ENCODE results near the gene SAA4. TPM values are rescaled to one million over a fixed set of nuclear protein-coding genes. Genes with fewer than 3 reads are reported as not detected.
"Not testable (repeated sequence)": the region's sequence is repeated elsewhere in the genome, so short reads cannot be mapped to it uniquely, and the experiment has no call there.

SAA4 gene
- total RNA-seq, 3 donors from 2014 or later, result 5.6 to 45.2 TPM; not detected in 1

- Histone ChIP-seq H3K9me3 (no peaks in the 10 kb centered on the region), H3K27ac (no peak overlapping the region), H3K4me3 (no peak overlapping the region), H3K36me3 (no peaks in the 10 kb centered on the region), H3K27me3 (no peaks in the 10 kb centered on the region), H3K4me1 (no peaks in the 10 kb centered on the region)
- TF ChIP-seq CTCF (IDR thresholded peaks at IDR 0.05) (no peak), POLR2A (IDR thresholded peaks at IDR 0.05) (no peak), POLR2AphosphoS5 (IDR thresholded peaks at IDR 0.05) (no peak)
- intact Hi-C loops (cut with DNase I; ENCODE audit: low total_unique reads), result no loop called here
- DNase-seq (ENCODE audit: low spot score in 2 of 2), result no peak
These were observed 45.2 kb downstream of the SAA4 start for GRCh38 chr11:18191376-18191775.

GRCh38 chr11:18189476-18190245 lies 46.9 kb downstream of the SAA4 start:
- H3K9me3 ChIP-seq; H3K36me3 ChIP-seq; H3K27me3 ChIP-seq; H3K27ac ChIP-seq; H3K4me3 ChIP-seq; intact Hi-C loops (cut with DNase I; ENCODE audit: low total_unique reads); DNase-seq (ENCODE audit: low spot score in 2 of 2); H3K4me1 ChIP-seq: not testable (repeated sequence)

- Histone ChIP-seq H3K4me3 (no peak overlapping the region), H3K9me3 (no peaks in the 10 kb centered on the region), H3K27me3 (no peaks in the 10 kb centered on the region), H3K27ac (no peak overlapping the region), H3K36me3 (no peaks in the 10 kb centered on the region), H3K4me1 (no peaks in the 10 kb centered on the region)
- intact Hi-C loops (cut with DNase I; ENCODE audit: low total_unique reads), result no loop called here
- no peak for TF ChIP-seq POLR2A (IDR thresholded peaks at IDR 0.05)
- TF ChIP-seq POLR2AphosphoS5 (IDR thresholded peaks at IDR 0.05), result no peak
- TF ChIP-seq CTCF (IDR thresholded peaks at IDR 0.05), result no peak
- no peak for DNase-seq (ENCODE audit: low spot score in 2 of 2)
These were observed 47.8 kb downstream of the SAA4 start for GRCh38 chr11:18188796-18189195.

Other genes with a start within 250 kb of the SAA4 start
- gene SERGEF, start 223.8 kb downstream of the SAA4 start, total RNA-seq, result 10 to 100 TPM; 31.8 to 47.5 (median 41.9) TPM
- gene TPH1, start 190.5 kb downstream of the SAA4 start, total RNA-seq, result 1 to 10 TPM in 2 of 3 donors, under 1 TPM in 1; 0.64 to 2.6 (median 1.2) TPM
- gene SAAL1, start 130.7 kb downstream of the SAA4 start, total RNA-seq, result 10 to 100 TPM; 12.3 to 16.4 (median 16.0) TPM
- 1 to 10 TPM in 2 of 3 donors, not detected in 1; 2.0 to 5.2 TPM for gene MRGPRX3, start 104.2 kb downstream of the SAA4 start, total RNA-seq
- gene MRGPRX4, start 64.0 kb downstream of the SAA4 start, total RNA-seq, result not detected
- 100 to 1,000 TPM in 2 of 3 donors, 1 to 10 TPM in 1; 7.5 to 567 (median 428) TPM for gene SAA2, start 11.9 kb upstream of the SAA4 start, total RNA-seq
- 1,000 to 10,000 TPM in 1 of 3 donors, 100 to 1,000 TPM in 1, 10 to 100 TPM in 1; 78.1 to 1,384 (median 818) TPM for gene SAA1, start 29.5 kb upstream of the SAA4 start, total RNA-seq
- 100 to 1,000 TPM in 1 of 3 donors, 10 to 100 TPM in 2; 18.7 to 166 (median 57.0) TPM for gene HPS5, start 85.3 kb upstream of the SAA4 start, total RNA-seq
- gene GTF2H1, start 85.8 kb upstream of the SAA4 start, total RNA-seq, result 10 to 100 TPM; 73.1 to 83.7 (median 74.4) TPM
- 100 to 1,000 TPM; 433 to 515 (median 501) TPM for gene LDHA, start 157.8 kb upstream of the SAA4 start, total RNA-seq
- gene LDHC, start 175.5 kb upstream of the SAA4 start, total RNA-seq, result not detected
- not detected for gene LDHAL6A, start 219.1 kb upstream of the SAA4 start, total RNA-seq

Data from breast epithelium (tissue), 4 donors.